ENCODE measurements around the gene SAMD9.
"Not testable (repeated sequence)": the region's sequence is repeated elsewhere in the genome, so short reads cannot be mapped to it uniquely, and the experiment has no call there.

The SAMD9 gene

DNA sequence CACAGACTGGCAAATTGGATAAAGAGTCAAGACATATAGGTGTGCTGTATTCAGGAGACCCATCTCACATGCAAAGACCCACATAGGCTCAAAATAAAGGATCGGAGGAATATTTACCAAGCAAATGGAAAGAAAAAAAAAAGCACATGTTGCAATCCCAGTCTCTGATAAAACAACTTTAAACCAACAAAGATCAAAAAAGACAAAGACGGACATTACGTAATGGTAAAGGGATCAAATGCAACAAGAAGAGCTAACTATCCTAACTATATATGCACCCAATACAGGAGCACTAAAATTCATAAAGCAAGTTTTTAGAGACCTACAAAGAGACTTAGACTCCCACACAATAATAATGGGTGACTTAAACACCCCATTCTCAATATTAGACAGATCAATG is 5.8 kb upstream of the SAMD9 start:
- not testable (repeated sequence) for FAIRE-seq; DNase-seq (ENCODE audit: extremely low spot score, insufficient read length, low read depth)

GRCh38 chr7:93120592-93121549 is 3.1 kb upstream of the SAMD9 start:
- no peak for FAIRE-seq
- DNase-seq (ENCODE audit: extremely low spot score, insufficient read length, low read depth) = no peak

GRCh38 chr7:93119191-93119905 is 1.6 kb upstream of the SAMD9 start:
- no peak for FAIRE-seq
- no peak for DNase-seq (ENCODE audit: extremely low spot score, insufficient read length, low read depth)

GRCh38 chr7:93117327-93117726 is 452 bp downstream of the SAMD9 start:
- FAIRE-seq = no peak
- DNase-seq (ENCODE audit: extremely low spot score, insufficient read length, low read depth) = no peak

DNA sequence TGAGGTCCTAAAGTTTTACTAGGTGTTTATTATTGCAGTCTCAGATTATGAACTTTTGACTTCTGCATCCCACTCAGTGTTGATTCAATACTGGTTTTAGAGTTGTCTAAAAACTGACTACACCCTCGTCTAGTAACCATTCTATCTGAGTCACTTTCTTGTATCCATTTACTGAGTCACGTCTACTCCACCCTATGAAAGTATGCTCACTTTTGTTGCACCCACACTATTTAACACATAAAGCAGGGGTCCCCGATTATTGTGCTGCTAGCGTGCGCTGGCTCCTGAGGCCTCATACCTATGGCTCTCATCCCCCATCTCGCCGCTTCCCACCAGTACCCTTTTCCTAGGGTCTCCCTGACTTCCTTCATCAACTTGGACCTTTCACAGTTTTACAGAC is 2.0 kb downstream of the SAMD9 start:
- no peak for DNase-seq (ENCODE audit: extremely low spot score, insufficient read length, low read depth)
- FAIRE-seq = no peak

GRCh38 chr7:93108003-93108402 is 9.8 kb downstream of the SAMD9 start:
- FAIRE-seq (no peak), DNase-seq (ENCODE audit: extremely low spot score, insufficient read length, low read depth) (no peak)

- DNase-seq (ENCODE audit: extremely low spot score, insufficient read length, low read depth) (no peak), FAIRE-seq (no peak)
These were observed 20.4 kb downstream of the SAMD9 start for GRCh38 chr7:93097388-93097787.

- peak; percentile 80 for FAIRE-seq
- no peak for DNase-seq (ENCODE audit: extremely low spot score, insufficient read length, low read depth)
These were observed 24.9 kb downstream of the SAMD9 start for GRCh38 chr7:93092757-93093370.

GRCh38 chr7:93073357-93073756 is 44.4 kb downstream of the SAMD9 start:
- not testable (repeated sequence) for DNase-seq (ENCODE audit: extremely low spot score, insufficient read length, low read depth); FAIRE-seq

GRCh38 chr7:93062599-93062998 is 55.2 kb downstream of the SAMD9 start:
- DNase-seq (ENCODE audit: extremely low spot score, insufficient read length, low read depth) = no peak
- no peak for FAIRE-seq

DNA sequence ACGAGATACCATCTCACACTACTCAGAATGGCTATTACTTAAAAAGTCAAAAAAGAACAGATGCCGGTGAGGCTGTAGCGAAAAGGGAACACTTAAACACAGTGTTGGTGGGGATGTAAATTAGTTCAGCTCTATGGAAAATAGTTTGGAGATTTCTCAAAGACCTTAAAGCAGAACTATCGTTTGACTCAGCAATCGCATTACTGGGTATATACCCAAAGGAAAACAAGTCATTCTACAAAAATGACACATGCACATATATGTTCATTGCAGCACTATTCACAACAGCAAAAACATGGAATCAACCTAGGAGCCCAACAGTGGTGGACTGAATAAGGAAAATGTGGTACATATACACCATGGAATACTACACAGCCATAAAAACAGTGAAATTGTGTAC is 56.9 kb downstream of the SAMD9 start:
- DNase-seq (ENCODE audit: extremely low spot score, insufficient read length, low read depth) (no peak), FAIRE-seq (no peak)

DNA sequence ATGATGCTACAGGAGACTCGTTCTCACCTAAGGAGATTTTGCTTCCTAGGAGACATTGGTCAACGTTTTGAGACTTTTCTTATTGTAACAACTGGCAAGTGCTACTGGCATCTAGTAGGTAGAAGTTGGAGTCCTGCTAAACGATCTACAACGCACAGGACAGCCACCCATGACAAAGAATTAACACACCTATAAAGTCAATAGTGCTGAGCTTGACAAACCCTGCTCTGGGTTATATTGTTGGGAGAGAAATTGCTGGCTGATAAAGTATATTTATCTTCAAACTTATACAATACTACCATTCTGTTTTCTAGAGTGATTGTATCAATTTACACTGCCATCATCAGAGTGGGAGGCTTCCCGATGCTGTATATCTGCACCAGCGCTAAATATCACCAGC is 57.8 kb downstream of the SAMD9 start:
- FAIRE-seq (no peak), DNase-seq (ENCODE audit: extremely low spot score, insufficient read length, low read depth) (no peak)

- FAIRE-seq; DNase-seq (ENCODE audit: extremely low spot score, insufficient read length, low read depth): not testable (repeated sequence)
These were observed 61.2 kb downstream of the SAMD9 start for GRCh38 chr7:93056621-93057020.

DNA sequence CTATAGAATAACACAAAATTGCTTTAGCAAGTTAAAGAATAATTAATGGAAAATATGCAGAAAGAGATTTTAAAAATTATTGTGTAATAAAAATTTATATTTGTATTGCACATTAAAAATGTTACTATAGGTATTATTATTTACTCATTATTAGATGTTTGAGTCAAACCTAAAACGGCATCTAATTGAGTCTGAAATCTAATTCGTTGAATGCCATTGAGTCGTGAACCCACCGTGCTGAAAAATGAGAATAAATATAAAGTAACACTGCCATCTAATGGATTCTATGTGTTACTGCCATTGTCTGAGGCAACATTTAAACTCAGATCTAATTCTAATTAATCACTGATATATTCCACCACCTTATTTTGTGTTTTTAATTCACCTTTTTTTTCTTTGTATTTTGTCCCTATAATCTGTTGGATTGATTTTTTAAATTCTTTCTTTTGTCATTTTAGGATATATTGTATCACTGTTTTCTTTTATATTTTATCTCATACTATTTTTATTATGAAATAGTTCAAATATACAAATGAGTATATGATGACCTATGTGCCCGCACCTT is 62.2 kb downstream of the SAMD9 start:
- DNase-seq (ENCODE audit: extremely low spot score, insufficient read length, low read depth) (peak; percentile 33), FAIRE-seq (peak; percentile 77)

GRCh38 chr7:93054975-93055374 is 62.8 kb downstream of the SAMD9 start:
- no peak for FAIRE-seq
- no peak for DNase-seq (ENCODE audit: extremely low spot score, insufficient read length, low read depth)

GRCh38 chr7:93053949-93054943 is 63.5 kb downstream of the SAMD9 start:
- no peak for DNase-seq (ENCODE audit: extremely low spot score, insufficient read length, low read depth)
- FAIRE-seq = peak; percentile 36

- FAIRE-seq (no peak), DNase-seq (ENCODE audit: extremely low spot score, insufficient read length, low read depth) (no peak)
These were observed 64.4 kb downstream of the SAMD9 start for GRCh38 chr7:93053209-93053948.

DNA sequence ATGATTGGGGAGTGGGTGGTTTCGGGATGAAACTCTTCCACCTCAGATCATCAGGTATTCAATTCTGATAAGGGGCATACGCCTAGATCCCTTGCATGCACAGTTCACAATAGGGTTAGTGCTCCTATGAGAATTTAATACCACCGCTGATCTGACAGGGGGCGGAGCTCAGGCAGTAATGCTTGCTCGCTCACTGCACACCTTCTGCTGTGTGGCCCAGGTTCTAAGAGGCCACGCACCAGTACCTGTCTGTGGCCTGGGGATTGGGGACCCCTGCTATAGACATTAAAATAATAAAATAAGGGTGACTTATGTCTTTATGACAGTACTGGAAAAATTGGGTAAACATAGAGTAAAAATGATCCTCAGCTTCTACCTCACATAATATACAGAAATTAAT is 66.1 kb downstream of the SAMD9 start:
- no peak for DNase-seq (ENCODE audit: extremely low spot score, insufficient read length, low read depth)
- no peak for FAIRE-seq
